ENCODE measurements around the gene SMCO2.

GRCh38 chr12:27523642-27524493 lies 77.3 kb downstream of the SMCO2 start, which contains the start of gene PPFIBP1:
- TF ChIP-seq CTCF (conservative IDR thresholded peaks at IDR 0.05; ENCODE audit: low read depth, low read length) (peak; percentile 39), EZH2phosphoT487 (IDR thresholded peaks at IDR 0.05; ENCODE audit: borderline replicate concordance, low read length) (no peak)
